ENCODE measurements around the gene OR2F1.
"Not testable (repeated sequence)": the region's sequence is repeated elsewhere in the genome, so short reads cannot be mapped to it uniquely, and the experiment has no call there.

OR2F1 gene

DNA sequence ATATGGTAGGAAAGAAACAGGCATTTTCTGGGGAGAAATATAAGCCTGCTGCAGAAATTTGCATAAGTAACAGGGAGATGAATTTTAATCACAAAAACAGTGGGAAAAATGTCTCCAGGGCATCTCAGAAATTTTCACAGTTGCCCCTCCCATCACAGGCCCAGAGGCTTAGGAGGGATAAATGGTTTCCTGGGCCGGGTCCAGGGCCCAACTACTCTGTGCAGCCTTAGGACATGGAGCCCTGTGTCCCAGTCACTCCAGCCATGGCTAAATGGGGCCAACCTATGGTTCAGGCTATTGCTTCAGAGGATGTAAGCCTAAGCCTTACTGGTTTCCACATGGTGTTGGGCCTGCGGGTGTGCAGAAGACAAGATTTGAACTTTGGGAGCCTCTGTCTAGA, 54.7 kb downstream of the OR2F1 start:
- ATAC-seq (no peak), DNase-seq (no peak)

DNA sequence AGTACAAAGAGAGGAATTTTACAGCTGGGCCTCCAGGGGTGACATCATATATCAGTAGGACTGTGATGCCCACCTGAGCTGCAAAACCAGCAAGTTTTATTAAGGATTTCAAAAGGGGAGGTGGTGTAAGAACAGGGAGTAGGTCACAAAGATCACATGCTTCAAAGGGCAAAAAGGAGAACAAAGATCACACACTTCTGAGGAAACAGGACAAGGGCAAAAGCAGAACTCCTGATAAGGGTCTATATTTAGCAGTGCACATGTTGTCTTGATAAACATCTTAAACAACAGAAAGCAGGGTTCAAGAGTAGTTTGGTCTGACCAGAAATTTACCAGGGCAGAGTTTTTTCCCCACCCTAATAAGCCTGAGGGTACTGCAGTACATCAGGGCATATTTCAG, 55.4 kb downstream of the OR2F1 start:
- not testable (repeated sequence) for DNase-seq, ATAC-seq

DNA sequence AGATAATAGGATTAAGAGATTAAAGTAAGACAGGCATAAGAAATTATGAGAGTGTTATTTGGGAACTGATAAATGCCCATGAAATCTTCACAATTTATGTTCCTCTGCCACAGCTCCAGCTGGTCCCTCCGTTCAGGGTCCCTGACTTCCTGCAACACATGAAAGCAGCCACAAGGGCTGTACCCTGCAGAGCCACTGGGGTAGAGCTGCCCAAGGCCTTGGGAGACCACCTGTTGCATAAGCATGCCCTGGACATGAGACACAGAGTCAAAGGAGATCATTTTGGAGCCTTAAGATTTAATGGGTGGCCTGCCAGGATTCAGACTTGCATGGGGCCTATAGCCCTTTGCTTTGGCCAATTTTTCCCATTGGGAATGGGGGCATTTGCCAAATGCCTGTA, 56.2 kb downstream of the OR2F1 start:
- ATAC-seq, DNase-seq: not testable (repeated sequence)

DNA sequence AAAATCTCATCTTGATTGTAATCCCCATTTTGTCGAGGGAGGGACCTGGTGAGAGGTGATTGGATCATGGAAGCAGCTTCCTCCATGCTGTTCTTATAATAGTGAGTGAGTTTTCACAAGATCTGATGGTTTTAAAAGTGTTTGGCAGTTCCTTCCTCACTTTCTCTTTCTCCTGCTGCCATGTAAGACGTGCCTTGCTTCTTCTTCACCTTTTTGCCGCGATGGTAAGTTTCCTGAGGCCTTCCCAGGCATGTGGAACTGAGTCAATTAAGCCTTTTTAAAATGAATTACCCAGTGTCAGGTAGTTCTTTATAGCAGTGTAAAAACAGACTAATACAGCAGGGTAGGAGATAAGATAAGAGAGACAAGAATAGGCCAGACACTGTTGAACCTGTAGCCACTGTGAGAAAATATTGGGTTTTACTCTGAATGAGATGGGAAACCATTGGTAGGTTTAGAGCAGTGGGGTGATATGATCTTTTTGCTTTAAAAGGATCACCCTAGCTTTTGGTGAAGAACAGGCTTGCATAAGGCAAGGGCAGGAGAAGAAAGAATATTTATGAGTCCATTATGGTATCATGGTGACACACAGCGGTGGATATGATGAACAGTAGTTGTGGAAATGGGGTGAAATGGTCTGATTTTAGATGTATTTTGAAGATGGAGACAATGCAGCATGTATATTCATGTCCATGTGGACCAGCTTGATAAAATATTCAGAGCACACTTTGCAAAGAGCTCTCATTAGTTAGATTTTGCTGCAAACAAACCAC, 57.0 kb downstream of the OR2F1 start:
- no peak for ATAC-seq
- DNase-seq, result no peak
